GM21529 (cell line): ENCODE measurements around the gene CLEC20A.

Source experiments
- ATAC-seq: cut with Tn5 transposase; IDR thresholded peaks from one replicate; pipeline ENCODE4 v1.9.1; 2021; ENCODE audit not compliant: unreplicated experiment

Gene CLEC20A

GRCh38 chr1:178477841-178478240 lies 18.9 kb downstream of the CLEC20A start:
- ATAC-seq: no peak

GRCh38 chr1:178477373-178477772 lies 19.4 kb downstream of the CLEC20A start:
- no peak for ATAC-seq

GRCh38 chr1:178472531-178472930 lies 24.2 kb downstream of the CLEC20A start:
- no peak for ATAC-seq

GRCh38 chr1:178470411-178470960 lies 26.3 kb downstream of the CLEC20A start:
- no peak for ATAC-seq

- no peak for ATAC-seq
Measured at GRCh38 chr1:178467837-178468236, 28.9 kb downstream of the CLEC20A start.

- no peak for ATAC-seq
Measured at GRCh38 chr1:178465011-178465410, 31.8 kb downstream of the CLEC20A start.

- no peak for ATAC-seq
Measured at GRCh38 chr1:178464566-178464965, 32.2 kb downstream of the CLEC20A start.

- no peak for ATAC-seq
Measured at GRCh38 chr1:178464141-178464540, 32.6 kb downstream of the CLEC20A start.

GRCh38 chr1:178461701-178462100 lies 35.1 kb downstream of the CLEC20A start:
- ATAC-seq: no peak

- no peak for ATAC-seq
Measured at GRCh38 chr1:178461104-178461503, 35.7 kb downstream of the CLEC20A start.

GRCh38 chr1:178458203-178458602 lies 38.6 kb downstream of the CLEC20A start:
- ATAC-seq: no peak

GRCh38 chr1:178457651-178458050 lies 39.1 kb downstream of the CLEC20A start:
- ATAC-seq: no peak

GRCh38 chr1:178456472-178456871 lies 40.3 kb downstream of the CLEC20A start:
- ATAC-seq: no peak

GRCh38 chr1:178452013-178452412 lies 44.8 kb downstream of the CLEC20A start:
- no peak for ATAC-seq

- ATAC-seq: no peak
Measured at GRCh38 chr1:178451529-178451928, 45.2 kb downstream of the CLEC20A start.

- no peak for ATAC-seq
Measured at GRCh38 chr1:178450871-178451270, 45.9 kb downstream of the CLEC20A start.

GRCh38 chr1:178442925-178443324 lies 53.8 kb downstream of the CLEC20A start:
- ATAC-seq: no peak

GRCh38 chr1:178438432-178438831 lies 58.3 kb downstream of the CLEC20A start:
- ATAC-seq: no peak

GRCh38 chr1:178436899-178437298 lies 59.9 kb downstream of the CLEC20A start:
- ATAC-seq: no peak

GRCh38 chr1:178434899-178435435 lies 61.8 kb downstream of the CLEC20A start:
- no peak for ATAC-seq

- ATAC-seq: no peak
Measured at GRCh38 chr1:178434360-178434759, 62.4 kb downstream of the CLEC20A start.
